HG03066 (cell line): ENCODE results near the gene MACO1.

ENCODE experiments used
- ATAC-seq: cut with Tn5 transposase; IDR thresholded peaks from one replicate; pipeline ENCODE4 v1.9.1; 2021; ENCODE audit warnings: low read depth; ENCODE audit not compliant: unreplicated experiment

Gene MACO1

GRCh38 chr1:25519624-25520023 lies 88.9 kb downstream of the MACO1 start:
- no peak for ATAC-seq

DNA sequence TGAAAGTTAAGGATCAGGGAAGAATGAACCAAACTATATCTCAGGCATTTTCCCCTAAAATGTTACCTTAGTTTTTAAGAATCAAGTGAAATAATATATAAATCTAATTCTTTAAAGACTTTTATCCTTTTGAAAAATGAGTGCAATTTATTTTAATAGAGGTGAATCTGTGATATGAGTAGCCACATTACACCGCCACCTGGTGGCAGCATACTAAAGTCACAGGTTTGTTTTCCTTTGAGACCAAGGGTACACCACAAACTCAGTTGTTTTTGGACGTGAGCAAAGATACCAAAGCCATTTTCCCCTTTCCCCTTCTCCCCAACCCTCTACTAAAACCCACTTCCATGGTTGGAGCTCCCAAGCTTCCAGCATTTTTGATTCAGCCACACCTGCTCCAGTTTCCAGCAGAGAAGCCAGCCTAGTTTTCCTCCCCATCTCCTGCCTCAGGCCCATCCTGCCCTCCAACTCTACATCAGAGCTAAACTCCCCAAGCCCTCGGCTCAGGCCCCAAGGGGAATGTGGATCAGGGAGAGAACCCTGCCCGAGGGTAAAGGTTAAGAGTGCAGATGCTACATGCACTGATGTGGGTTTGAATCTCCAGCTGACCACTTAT lies 89.9 kb downstream of the MACO1 start:
- no peak for ATAC-seq

- ATAC-seq = no peak
Measured at GRCh38 chr1:25522031-25522655, 91.4 kb downstream of the MACO1 start.

- ATAC-seq = no peak
Measured at GRCh38 chr1:25523542-25523941, 92.8 kb downstream of the MACO1 start.

DNA sequence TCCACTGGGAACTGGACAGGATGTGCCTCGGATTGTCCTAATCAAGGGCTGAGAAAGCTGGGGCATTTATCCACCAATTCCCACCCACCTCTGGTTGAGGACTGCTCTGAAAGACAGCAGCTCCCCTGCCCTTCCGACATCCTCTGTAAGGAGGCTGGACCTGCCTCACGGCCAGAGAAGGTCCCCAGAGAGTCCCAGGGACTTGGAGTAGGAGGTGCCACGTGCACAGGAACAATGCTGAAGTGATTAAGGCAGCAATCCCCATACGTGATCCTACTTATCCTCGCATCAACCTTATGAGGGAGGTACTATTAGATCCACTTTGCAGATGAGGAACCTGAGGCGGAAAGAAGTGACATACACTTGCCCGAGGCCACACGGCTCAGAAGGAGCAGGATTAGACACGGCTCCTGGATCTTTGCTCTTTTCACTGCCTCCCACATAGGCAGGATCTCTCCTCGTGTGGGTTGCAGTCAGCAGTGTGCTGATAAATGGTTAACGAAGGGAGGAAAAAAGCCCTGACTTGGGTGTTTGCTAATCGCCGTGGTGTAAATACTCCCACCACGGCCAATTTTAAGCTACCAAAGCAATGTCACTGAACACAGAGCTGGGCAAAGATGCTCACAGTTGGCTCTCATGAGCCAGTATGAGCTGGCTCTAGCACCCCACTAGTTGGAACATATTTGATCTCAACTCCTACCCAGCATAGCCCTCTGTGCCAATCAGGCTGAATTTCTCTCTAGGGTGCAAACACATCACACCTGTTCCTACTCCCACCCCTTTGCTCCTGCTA lies 94.1 kb downstream of the MACO1 start:
- ATAC-seq = no peak

DNA sequence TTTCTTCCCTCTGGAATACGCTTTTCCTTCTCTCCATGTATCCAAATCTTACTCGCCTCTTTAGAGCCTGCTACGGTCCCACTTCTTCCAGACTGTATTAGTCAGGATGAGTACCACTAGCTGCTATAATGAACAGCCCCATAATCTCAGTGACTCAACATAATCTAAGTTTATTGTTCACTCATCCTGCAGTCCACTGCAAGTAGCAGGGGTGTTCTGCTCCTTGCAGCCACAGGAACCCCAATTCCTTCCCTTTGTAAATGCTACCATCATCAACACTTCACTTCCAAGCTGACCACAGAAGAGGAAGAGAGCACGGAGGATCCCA lies 94.6 kb downstream of the MACO1 start:
- ATAC-seq = no peak

DNA sequence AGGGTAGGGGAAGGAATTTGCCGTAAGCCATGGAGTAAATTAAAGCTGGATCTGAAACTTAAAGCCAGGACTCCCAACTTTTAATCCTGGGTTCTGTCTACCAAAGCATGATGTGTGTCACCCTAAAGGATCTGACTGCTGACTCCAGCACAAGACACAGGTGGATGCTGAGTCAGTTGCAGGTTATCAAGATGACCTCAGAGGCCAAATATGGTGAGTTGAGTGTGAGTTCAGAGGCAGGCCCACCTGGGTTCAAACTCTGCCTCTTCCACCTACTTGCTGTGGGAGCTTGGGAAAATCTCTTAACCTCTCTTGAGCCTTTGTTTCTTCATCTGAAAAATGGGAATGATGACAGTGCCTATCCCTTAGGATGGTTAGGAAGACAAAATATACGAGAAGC lies 96.1 kb downstream of the MACO1 start:
- ATAC-seq = no peak

DNA sequence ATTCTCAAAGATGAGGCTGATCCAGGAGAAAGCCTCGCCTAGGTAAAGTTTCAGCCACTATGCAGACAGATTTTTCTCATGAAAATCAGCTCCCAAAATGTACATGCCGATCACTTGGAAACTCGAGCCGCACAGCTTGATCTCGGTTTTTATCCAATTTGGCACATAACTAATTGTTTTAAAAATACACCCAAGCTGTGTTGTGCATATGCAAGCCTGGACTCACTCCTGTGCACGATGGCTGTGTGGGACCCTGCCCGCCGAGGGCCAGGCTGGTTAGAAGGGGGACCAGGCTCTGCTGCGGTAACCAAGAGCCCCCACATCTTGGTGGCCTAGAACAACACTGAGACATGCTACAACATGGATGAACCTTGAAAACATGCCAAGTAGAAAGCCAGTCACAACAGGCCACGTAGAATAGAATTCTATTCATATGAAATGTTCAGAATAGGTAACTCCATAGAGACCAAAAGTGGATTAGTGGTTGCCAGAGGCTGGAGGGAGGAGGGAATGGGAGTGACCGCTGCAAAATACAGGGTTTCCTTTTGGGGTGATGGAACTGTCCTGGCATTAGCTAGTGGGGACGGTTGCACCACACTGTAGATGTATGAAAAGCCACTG lies 96.6 kb downstream of the MACO1 start:
- no peak for ATAC-seq

- no peak for ATAC-seq
Measured at GRCh38 chr1:25527946-25528595, 97.4 kb downstream of the MACO1 start.

DNA sequence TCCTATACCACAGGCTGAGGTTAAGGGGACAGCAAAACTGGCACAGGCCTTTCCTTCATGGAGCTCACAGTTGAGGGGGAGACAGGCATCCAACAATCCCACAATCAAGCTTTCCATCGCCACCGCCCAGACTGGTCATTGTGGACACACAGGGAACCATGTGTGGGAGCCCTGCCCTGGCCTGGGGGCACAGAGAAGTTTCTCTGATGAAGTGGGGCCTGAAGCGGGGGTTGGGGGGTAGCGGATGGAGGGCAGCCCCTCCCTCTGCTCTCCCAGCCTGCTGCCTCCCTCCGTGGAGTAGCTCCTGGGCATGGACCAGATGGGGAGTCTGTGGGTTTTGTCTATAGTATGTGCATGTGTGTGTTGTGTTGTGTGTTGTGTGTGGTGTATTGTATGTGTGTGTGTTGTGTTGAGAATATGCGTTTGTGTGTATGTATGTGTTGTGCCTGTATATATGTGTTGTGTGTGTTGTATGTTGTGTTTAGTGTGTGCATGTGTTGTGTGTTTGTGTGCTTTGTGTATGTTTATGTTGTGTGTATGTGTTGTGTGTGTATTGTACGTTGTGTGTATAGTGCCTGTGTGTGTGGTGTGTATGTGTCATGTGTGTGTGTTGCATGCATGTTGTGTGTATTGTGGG lies 98.3 kb downstream of the MACO1 start:
- ATAC-seq = no peak

DNA sequence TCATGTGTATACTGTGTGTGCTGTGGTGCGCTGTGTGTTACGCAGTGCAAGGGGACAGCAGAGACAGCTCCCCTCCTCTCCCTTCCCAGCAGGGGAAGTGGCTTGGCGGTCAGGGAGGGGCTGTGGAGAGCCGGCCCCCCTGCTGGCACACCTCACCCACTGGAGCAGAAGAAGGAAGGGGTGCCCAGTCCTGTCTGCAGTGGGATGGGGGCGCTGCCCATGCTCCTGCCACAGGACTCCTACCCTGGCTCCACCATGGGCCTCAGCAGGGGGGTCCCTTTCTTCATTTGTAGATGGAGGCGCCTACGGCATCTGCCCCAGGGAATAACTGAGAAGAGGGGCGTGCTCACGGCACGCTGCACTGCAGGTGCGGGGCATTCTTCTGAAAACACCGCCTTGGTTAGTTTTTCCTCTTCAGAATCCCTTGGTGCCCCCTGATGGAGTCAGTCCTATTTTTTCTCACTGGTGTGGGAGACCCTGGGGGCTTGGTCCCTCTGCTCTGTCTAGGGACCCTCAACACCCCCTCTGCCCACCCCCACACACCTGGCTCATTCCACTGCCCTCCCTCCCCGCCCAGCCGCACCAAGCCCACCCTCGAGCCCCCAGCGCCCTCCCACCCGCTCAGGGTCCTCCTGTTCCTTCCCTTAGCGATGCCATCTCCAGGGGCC lies 99.0 kb downstream of the MACO1 start:
- no peak for ATAC-seq

GRCh38 chr1:25530186-25531081 lies 99.7 kb downstream of the MACO1 start:
- ATAC-seq = no peak

DNA sequence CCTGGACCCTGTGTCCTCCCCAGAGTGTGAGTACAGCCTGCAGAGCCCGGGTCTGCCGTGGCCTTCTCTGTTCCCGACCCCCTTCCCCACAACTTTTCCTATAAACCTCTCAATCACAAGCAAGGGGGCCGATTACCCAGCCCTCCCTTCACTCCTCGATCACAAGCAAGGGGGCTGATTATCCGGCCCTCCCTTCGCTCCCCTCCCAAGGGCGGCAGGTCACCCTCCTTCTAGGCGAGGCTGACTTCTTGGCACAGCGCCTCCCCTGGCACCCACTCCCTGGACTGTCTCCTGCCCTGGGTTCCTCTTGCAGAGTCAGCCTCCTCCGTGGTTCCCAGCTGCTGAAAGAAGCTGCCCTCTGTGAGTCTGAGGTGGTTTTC lies 100.4 kb downstream of the MACO1 start:
- ATAC-seq = no peak

- ATAC-seq = no peak
Measured at GRCh38 chr1:25532970-25533369, 102.3 kb downstream of the MACO1 start.

DNA sequence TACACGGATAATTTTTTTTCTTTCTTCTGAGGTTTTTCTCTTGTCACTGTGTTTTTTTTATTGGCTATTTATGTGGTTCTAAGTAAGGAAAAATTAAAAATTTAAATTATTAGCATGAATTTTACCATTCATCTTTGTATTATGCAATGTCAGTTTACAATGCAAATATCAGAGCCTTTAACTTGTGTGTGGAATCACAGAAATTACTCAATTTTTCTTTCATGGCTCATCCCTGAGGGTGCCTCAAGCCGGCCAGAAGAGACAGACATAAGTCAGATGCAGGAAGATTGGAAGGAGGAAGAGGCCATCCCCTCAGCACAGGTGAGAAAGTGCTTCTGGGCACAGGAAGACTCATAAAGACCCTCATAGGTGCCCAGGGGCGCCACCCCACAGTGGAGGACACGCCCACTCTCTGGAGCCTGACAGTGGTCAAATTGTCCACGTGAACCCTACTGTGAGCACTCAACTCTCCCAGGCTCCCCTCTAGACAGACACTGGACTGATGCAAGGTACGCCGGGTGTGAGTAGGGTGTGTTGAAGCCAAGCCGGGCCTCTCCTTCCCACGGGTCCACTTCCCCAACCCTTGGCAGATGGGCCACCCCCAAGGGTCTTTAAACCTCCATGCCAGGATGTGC lies 103.2 kb downstream of the MACO1 start:
- ATAC-seq = no peak

GRCh38 chr1:25534410-25534788 lies 103.7 kb downstream of the MACO1 start:
- no peak for ATAC-seq

GRCh38 chr1:25536124-25536523 lies 105.4 kb downstream of the MACO1 start:
- ATAC-seq = no peak

- ATAC-seq = no peak
Measured at GRCh38 chr1:25537153-25537831, 106.6 kb downstream of the MACO1 start.
